VCaP (cell line): ENCODE measurements around the gene TWIST2.

Experiments used
- H3K27ac ChIP-seq: fragments of 450-650 bp; 2 replicates; pipeline ENCODE4 v1.5.1; 2017
- CTCF ChIP-seq: fragments of 450-650 bp; conservative IDR thresholded peaks from 2 replicates; pipeline ENCODE4 v1.5.1; 2017; ENCODE audit warnings: mild to moderate bottlenecking, moderate library complexity

TWIST2 gene

GRCh38 chr2:238820916-238821315 is 27.0 kb upstream of the TWIST2 start:
- TF ChIP-seq CTCF = no peak
- no peak overlapping the region for H3K27ac ChIP-seq

GRCh38 chr2:238821391-238821790 is 26.5 kb upstream of the TWIST2 start:
- no peak overlapping the region for H3K27ac ChIP-seq

GRCh38 chr2:238821944-238822670 is 25.8 kb upstream of the TWIST2 start:
- no peak for TF ChIP-seq CTCF
- no peak overlapping the region for H3K27ac ChIP-seq

More at GRCh38 chr2:238821391-238821790, 26.5 kb upstream of the TWIST2 start:
- no peak for TF ChIP-seq CTCF

GRCh38 chr2:238822955-238823354 is 24.9 kb upstream of the TWIST2 start:
- H3K27ac ChIP-seq = no peak overlapping the region
- TF ChIP-seq CTCF = no peak

- no peak for TF ChIP-seq CTCF
Observed at GRCh38 chr2:238831177-238831576, 16.7 kb upstream of the TWIST2 start.

GRCh38 chr2:238834982-238835381 is 12.9 kb upstream of the TWIST2 start:
- H3K27ac ChIP-seq = no peak overlapping the region
- TF ChIP-seq CTCF = no peak

More at GRCh38 chr2:238831177-238831576, 16.7 kb upstream of the TWIST2 start:
- H3K27ac ChIP-seq = no peak overlapping the region

- TF ChIP-seq CTCF = no peak
- H3K27ac ChIP-seq = no peak overlapping the region
Observed at GRCh38 chr2:238835726-238836301, 12.1 kb upstream of the TWIST2 start.
